ENCODE measurements around the gene SLC24A3. TPM values are rescaled to one million over a fixed set of nuclear protein-coding genes. Genes with fewer than 3 reads are reported as not detected.

The SLC24A3 gene
- total and polyA plus RNA-seq, 11 donors = 0.26 to 3.9 (median 0.77) TPM

DNA sequence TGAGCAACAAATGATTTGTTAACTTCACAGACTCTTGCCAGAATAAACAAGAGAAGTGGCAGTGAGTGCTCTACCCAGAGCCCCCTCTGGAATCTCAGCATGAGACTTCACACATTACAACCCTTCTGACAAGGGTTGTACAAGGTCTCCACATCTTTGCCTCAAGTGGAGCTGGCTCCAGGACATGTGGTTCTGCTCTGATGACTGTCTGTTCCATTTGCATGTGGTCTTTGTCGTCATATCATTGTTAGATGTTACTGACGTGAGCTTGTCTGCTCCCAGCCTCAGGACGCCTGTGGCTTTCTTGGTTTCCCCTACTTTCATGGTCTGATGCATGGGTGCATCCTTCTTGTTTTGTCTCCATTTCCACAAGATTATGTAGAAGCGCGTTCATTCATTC is 115.0 kb downstream of the SLC24A3 start:
- Histone ChIP-seq H3K9me3 (no peaks in the 10 kb centered on the region), H3K4me3 (no peak overlapping the region), H3K27me3 (no peaks in the 10 kb centered on the region), H3K4me1 (no peaks in the 10 kb centered on the region), H3K27ac (no peak overlapping the region), H3K36me3 (no peaks in the 10 kb centered on the region)
- TF ChIP-seq POLR2A (IDR thresholded peaks at IDR 0.05) = no peak
- TF ChIP-seq, protein P1, sequence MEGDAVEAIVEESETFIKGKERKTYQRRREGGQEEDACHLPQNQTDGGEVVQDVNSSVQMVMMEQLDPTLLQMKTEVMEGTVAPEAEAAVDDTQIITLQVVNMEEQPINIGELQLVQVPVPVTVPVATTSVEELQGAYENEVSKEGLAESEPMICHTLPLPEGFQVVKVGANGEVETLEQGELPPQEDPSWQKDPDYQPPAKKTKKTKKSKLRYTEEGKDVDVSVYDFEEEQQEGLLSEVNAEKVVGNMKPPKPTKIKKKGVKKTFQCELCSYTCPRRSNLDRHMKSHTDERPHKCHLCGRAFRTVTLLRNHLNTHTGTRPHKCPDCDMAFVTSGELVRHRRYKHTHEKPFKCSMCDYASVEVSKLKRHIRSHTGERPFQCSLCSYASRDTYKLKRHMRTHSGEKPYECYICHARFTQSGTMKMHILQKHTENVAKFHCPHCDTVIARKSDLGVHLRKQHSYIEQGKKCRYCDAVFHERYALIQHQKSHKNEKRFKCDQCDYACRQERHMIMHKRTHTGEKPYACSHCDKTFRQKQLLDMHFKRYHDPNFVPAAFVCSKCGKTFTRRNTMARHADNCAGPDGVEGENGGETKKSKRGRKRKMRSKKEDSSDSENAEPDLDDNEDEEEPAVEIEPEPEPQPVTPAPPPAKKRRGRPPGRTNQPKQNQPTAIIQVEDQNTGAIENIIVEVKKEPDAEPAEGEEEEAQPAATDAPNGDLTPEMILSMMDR (IDR thresholded peaks at IDR 0.05) = no peak
- no peak for DNase-seq
- 79 to 89% (median 86%) methylated on average over 5 of the region's 5 CpGs for WGBS, 4 donors
- intact Hi-C loops (cut with DNase I) = loop anchor here in 1 of 10 donors (10.0 kb wide), 1 partner anchor 57 kb away; no protein-coding TSS in a partner anchor
- ATAC-seq = no peak

DNA sequence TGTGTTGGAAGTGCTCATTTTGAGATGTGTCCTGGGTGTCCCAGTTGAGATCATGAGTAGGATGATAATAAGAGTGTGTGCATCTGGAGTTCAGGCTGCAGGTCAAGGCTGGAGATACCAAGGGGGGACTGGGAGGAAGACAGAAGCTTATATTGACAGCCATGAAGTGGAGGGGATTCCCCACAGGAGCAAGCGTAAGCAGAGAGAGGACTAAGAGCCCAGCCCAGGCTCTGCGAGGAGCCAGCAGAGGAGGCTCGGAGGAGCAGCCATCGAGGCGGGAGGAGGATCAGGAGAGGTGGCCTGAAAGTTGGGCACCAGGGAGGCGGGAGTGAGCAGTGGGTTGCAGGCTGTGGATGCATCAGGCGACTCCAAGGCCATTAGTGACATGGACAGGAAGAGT is 116.2 kb downstream of the SLC24A3 start:
- intact Hi-C loops (cut with DNase I) = loop anchor here in 1 of 10 donors (10.0 kb wide), 1 partner anchor 56 kb away; no protein-coding TSS in a partner anchor
- no peak for ATAC-seq
- WGBS, 4 donors = 82 to 89% (median 86%) methylated on average over 7 of the region's 7 CpGs
- Histone ChIP-seq H3K27me3 (no peaks in the 10 kb centered on the region), H3K27ac (no peak overlapping the region), H3K9me3 (no peaks in the 10 kb centered on the region), H3K4me1 (no peaks in the 10 kb centered on the region), H3K4me3 (no peak overlapping the region), H3K36me3 (no peaks in the 10 kb centered on the region)
- DNase-seq = no peak
- TF ChIP-seq, protein P1 (IDR thresholded peaks at IDR 0.05) = no peak
- no peak for TF ChIP-seq POLR2A (IDR thresholded peaks at IDR 0.05)

DNA sequence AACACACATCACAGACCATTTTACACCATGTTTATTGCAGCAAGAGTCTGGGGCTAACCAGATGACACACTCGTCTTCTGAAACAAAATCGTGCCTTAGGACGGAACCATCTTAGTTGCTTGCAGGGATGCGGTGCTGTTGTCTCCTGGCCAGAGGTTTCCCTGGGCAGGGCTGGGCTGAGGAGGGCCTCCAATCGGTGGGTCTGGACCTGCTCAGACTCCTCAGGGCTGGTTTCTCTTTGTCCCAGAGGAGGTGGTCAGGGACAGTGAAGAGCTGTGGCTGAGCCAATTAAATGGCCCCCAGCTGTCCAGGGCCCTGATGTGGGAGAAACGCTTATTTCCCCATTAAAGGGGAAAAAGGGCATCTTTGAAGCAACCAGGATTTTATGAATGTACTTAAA is 117.6 kb downstream of the SLC24A3 start:
- intact Hi-C loops (cut with DNase I) = no loop called here
- WGBS, 4 donors = 83 to 88% (median 85%) methylated on average over 6 of the region's 6 CpGs
- no peaks in the 10 kb centered on the region for H3K9me3 ChIP-seq
- no peak for TF ChIP-seq POLR2A (IDR thresholded peaks at IDR 0.05)
- TF ChIP-seq, protein P1 (IDR thresholded peaks at IDR 0.05) = no peak
- DNase-seq = no peak
- peaks cover 0 to 3% (median 0%) of the 10 kb centered on the region in 9 donors for H3K27me3 ChIP-seq
- no peak for ATAC-seq
- H3K27ac ChIP-seq = no peak overlapping the region
- no peaks in the 10 kb centered on the region for H3K36me3 ChIP-seq
- no peaks in the 10 kb centered on the region for H3K4me1 ChIP-seq
- no peak overlapping the region for H3K4me3 ChIP-seq

DNA sequence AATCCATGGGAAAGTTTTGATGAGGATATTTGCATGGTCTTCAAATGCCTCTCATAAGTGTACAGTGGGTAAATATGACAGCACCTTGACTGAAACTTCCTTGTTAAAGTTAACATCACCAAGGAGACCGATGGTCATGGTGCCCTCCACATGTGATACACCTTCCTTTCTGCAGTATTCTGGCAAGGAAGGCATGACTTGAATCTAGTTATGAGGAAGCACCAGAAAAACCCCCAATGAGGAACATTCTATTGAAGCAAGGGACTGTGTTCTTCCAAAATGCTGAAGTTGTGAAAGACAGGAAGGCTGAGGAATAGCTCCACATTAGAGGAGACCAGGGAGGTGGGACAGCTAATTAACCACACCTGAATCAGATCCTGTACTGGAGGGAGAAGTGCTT is 118.3 kb downstream of the SLC24A3 start:
- Histone ChIP-seq H3K27me3 (peaks cover 0 to 3% (median 0%) of the 10 kb centered on the region in 9 donors), H3K36me3 (no peaks in the 10 kb centered on the region), H3K9me3 (no peaks in the 10 kb centered on the region), H3K4me1 (no peaks in the 10 kb centered on the region), H3K27ac (no peak overlapping the region), H3K4me3 (no peak overlapping the region)
- WGBS, 4 donors = 78 to 88% (median 82%) methylated on average over 1 of the region's 1 CpG
- intact Hi-C loops (cut with DNase I) = no loop called here
- DNase-seq = no peak
- ATAC-seq = no peak
- TF ChIP-seq, protein P1 (IDR thresholded peaks at IDR 0.05) = no peak
- no peak for TF ChIP-seq POLR2A (IDR thresholded peaks at IDR 0.05)

All from heart left ventricle (tissue), 16 donors.